ENCODE data around the gene CYB5RL. TPM values are rescaled to one million over a fixed set of nuclear protein-coding genes. Genes with fewer than 3 reads are reported as not detected.

Gene CYB5RL
- total and polyA plus RNA-seq, 2 experiments from 2014 or later, result 4.5 to 7.5 TPM

GRCh38 chr1:54160351-54160750 is 39.5 kb downstream of the CYB5RL start:
- H3K4me3 ChIP-seq, result no peak overlapping the region

GRCh38 chr1:54159733-54160316 is 40.0 kb downstream of the CYB5RL start:
- Histone ChIP-seq H3K4me3 (no peak overlapping the region), H3K4me2 (no peak overlapping the region), H4K20me1 (ENCODE audit: insufficient read depth, poor library complexity, severe bottlenecking) (no peaks in the 10 kb centered on the region), H3K36me3 (replicated peaks; ENCODE audit: insufficient read depth, low read depth) (no peaks in the 10 kb centered on the region), H3K27me3 (no peaks in the 10 kb centered on the region), H3K4me1 (ENCODE audit: insufficient read depth) (no peaks in the 10 kb centered on the region), H3K9me2 (replicated peaks; ENCODE audit: insufficient read depth) (no peaks in the 10 kb centered on the region), H3K9me3 (ENCODE audit: low read depth) (no peaks in the 10 kb centered on the region), H3K79me2 (no peaks in the 10 kb centered on the region), H2AFZ (no peak overlapping the region), H3K27ac (no peak overlapping the region)
- 80% methylated on average over 4 of the region's 4 CpGs for WGBS (ENCODE audit: low lambda C conversion rate, missing lambda C conversion rate)
- TF ChIP-seq EZH2phosphoT487 (IDR thresholded peaks at IDR 0.05; ENCODE audit: low read depth, severe bottlenecking, unreplicated experiment) (no peak), CTCF (IDR thresholded peaks at IDR 0.05; ENCODE audit: poor library complexity) (no peak), EZH2 (IDR thresholded peaks at IDR 0.05; ENCODE audit: borderline replicate concordance) (no peak)
- no peak for DNase-seq (ENCODE audit: low spot score)

More at GRCh38 chr1:54160351-54160750, 39.5 kb downstream of the CYB5RL start:
- Histone ChIP-seq H3K9me3 (ENCODE audit: low read depth) (no peaks in the 10 kb centered on the region), H3K27me3 (no peaks in the 10 kb centered on the region), H3K4me2 (no peak overlapping the region), H3K27ac (no peak overlapping the region), H3K79me2 (no peaks in the 10 kb centered on the region), H4K20me1 (ENCODE audit: insufficient read depth, poor library complexity, severe bottlenecking) (no peaks in the 10 kb centered on the region), H3K4me1 (ENCODE audit: insufficient read depth) (no peaks in the 10 kb centered on the region), H3K9me2 (replicated peaks; ENCODE audit: insufficient read depth) (no peaks in the 10 kb centered on the region), H3K36me3 (replicated peaks; ENCODE audit: insufficient read depth, low read depth) (no peaks in the 10 kb centered on the region), H2AFZ (no peak overlapping the region)
- no peak for DNase-seq (ENCODE audit: low spot score)
- 75% methylated on average over 3 of the region's 3 CpGs for WGBS (ENCODE audit: low lambda C conversion rate, missing lambda C conversion rate)
- TF ChIP-seq EZH2phosphoT487 (IDR thresholded peaks at IDR 0.05; ENCODE audit: low read depth, severe bottlenecking, unreplicated experiment) (no peak), CTCF (IDR thresholded peaks at IDR 0.05; ENCODE audit: poor library complexity) (no peak), EZH2 (IDR thresholded peaks at IDR 0.05; ENCODE audit: borderline replicate concordance) (no peak)

GRCh38 chr1:54158071-54158470 is 41.8 kb downstream of the CYB5RL start:
- Histone ChIP-seq H3K4me3 (no peak overlapping the region), H3K27ac (no peak overlapping the region), H3K36me3 (replicated peaks; ENCODE audit: insufficient read depth, low read depth) (no peaks in the 10 kb centered on the region), H3K9me3 (ENCODE audit: low read depth) (no peaks in the 10 kb centered on the region), H3K4me1 (ENCODE audit: insufficient read depth) (no peaks in the 10 kb centered on the region), H3K79me2 (no peaks in the 10 kb centered on the region), H4K20me1 (ENCODE audit: insufficient read depth, poor library complexity, severe bottlenecking) (no peaks in the 10 kb centered on the region), H3K27me3 (no peaks in the 10 kb centered on the region), H3K4me2 (no peak overlapping the region), H2AFZ (no peak overlapping the region), H3K9me2 (replicated peaks; ENCODE audit: insufficient read depth) (no peaks in the 10 kb centered on the region)
- TF ChIP-seq CTCF (IDR thresholded peaks at IDR 0.05; ENCODE audit: poor library complexity) (no peak), EZH2phosphoT487 (IDR thresholded peaks at IDR 0.05; ENCODE audit: low read depth, severe bottlenecking, unreplicated experiment) (no peak), EZH2 (IDR thresholded peaks at IDR 0.05; ENCODE audit: borderline replicate concordance) (no peak)
- no peak for DNase-seq (ENCODE audit: low spot score)
- WGBS (ENCODE audit: low lambda C conversion rate, missing lambda C conversion rate), result 83% methylated on average over 3 of the region's 3 CpGs
